HG02884 (cell line): ENCODE measurements around the gene PPP2R5D.
A peak's percentile ranks its signal among the peaks of the same experiment; 100 is the strongest.
"Not testable (repeated sequence)": the region's sequence is repeated elsewhere in the genome, so short reads cannot be mapped to it uniquely, and the experiment has no call there.

Experiments
- ATAC-seq: cut with Tn5 transposase; IDR thresholded peaks from one replicate; pipeline ENCODE4 v1.9.1; 2021; ENCODE audit warnings: mild to moderate bottlenecking, moderate library complexity; ENCODE audit not compliant: unreplicated experiment

Gene PPP2R5D

GRCh38 chr6:42984001-42984923 lies at the start of gene PPP2R5D:
PPP2R5D (plus strand) TSS chr6:42984570; CDS start chr6:42984678, 108 bp downstream.
- peak; percentile 92 for ATAC-seq

- ATAC-seq = no peak
Measured at GRCh38 chr6:42935322-42935721, 49.0 kb upstream of the PPP2R5D start.

GRCh38 chr6:42936398-42936797 lies 48.0 kb upstream of the PPP2R5D start:
- no peak for ATAC-seq

GRCh38 chr6:42937548-42938427 lies 46.6 kb upstream of the PPP2R5D start:
- no peak for ATAC-seq

GRCh38 chr6:42938428-42938796 lies 46.0 kb upstream of the PPP2R5D start:
- ATAC-seq = no peak

- no peak for ATAC-seq
Measured at GRCh38 chr6:42938987-42939809, 45.2 kb upstream of the PPP2R5D start.

- ATAC-seq = no peak
Measured at GRCh38 chr6:42939810-42940167, 44.6 kb upstream of the PPP2R5D start.

- no peak for ATAC-seq
Measured at GRCh38 chr6:42940493-42941045, 43.8 kb upstream of the PPP2R5D start.

GRCh38 chr6:42941356-42941755 lies 43.0 kb upstream of the PPP2R5D start:
- not testable (repeated sequence) for ATAC-seq

GRCh38 chr6:42942444-42942843 lies 41.9 kb upstream of the PPP2R5D start:
- ATAC-seq = no peak

GRCh38 chr6:42947950-42948349 lies 36.4 kb upstream of the PPP2R5D start:
- ATAC-seq = no peak

GRCh38 chr6:42952389-42952788 lies 32.0 kb upstream of the PPP2R5D start:
- ATAC-seq = no peak

GRCh38 chr6:42954405-42954804 lies 30.0 kb upstream of the PPP2R5D start:
- ATAC-seq = not testable (repeated sequence)

GRCh38 chr6:42958125-42958524 lies 26.2 kb upstream of the PPP2R5D start:
- ATAC-seq = no peak

GRCh38 chr6:42959917-42960242 lies 24.5 kb upstream of the PPP2R5D start:
- no peak for ATAC-seq

GRCh38 chr6:42960243-42961019 lies 23.9 kb upstream of the PPP2R5D start, which contains the start of gene GNMT:
GNMT (plus strand) TSS chr6:42960754; CDS start chr6:42960768, 14 bp downstream.
- ATAC-seq = no peak

GRCh38 chr6:42961020-42961470 lies 23.3 kb upstream of the PPP2R5D start:
- no peak for ATAC-seq

GRCh38 chr6:42962096-42962495 lies 22.3 kb upstream of the PPP2R5D start:
- ATAC-seq = no peak

GRCh38 chr6:42962502-42963178 lies 21.7 kb upstream of the PPP2R5D start:
- ATAC-seq = no peak
